IMR-90 (cell line): ENCODE results near the gene GIT1. TPM values are rescaled to one million over a fixed set of nuclear protein-coding genes. Genes with fewer than 3 reads are reported as not detected.

Source experiments
- ATAC-seq: fragments of 200-7000 bp; cut with Tn5 transposase; 2 replicates; pipeline ENCODE4 v1.9.1; 2020; ENCODE audit warnings: low read depth, mild to moderate bottlenecking, moderate library complexity
- BruUV-seq: library from RNA; stranded (reverse); fragments of 400-500 nt; replicated peaks from 2 replicates; lab custom pipeline; 2021; lab: Mats Ljungman, UMichigan
- CTCF ChIA-PET: fragments of 300-600 bp; formaldehyde crosslinking; extraction: SDS; loops from one replicate; lab custom pipeline; 2021; ENCODE audit warnings: antibody characterized with exemption; lab: Yijun Ruan, JAX
- POLR2A ChIA-PET: fragments of 300-600 bp; sonication (Branson Sonifier 250); formaldehyde crosslinking; loops from one replicate; lab custom pipeline; 2022; ENCODE audit warnings: antibody characterized with exemption; ENCODE audit not compliant: unreplicated experiment; lab: Charles Lee
- DNase-seq: peaks from one replicate; pipeline ENCODE4 v3.0.0; 2013
- H2AFZ ChIP-seq: replicated peaks from 2 replicates; pipeline ENCODE3; 2013; ENCODE audit warnings: low read length, mild to moderate bottlenecking; ENCODE audit not compliant: poor library complexity
- H2AK5ac ChIP-seq: 2 replicates; pipeline ENCODE4 v1.6.1; 2013; ENCODE audit warnings: low read depth, low read length, inconsistent platforms
- H2AK9ac ChIP-seq: replicated peaks from 2 replicates; pipeline ENCODE3; 2013; ENCODE audit warnings: mild to moderate bottlenecking, low read depth, low read length, moderate library complexity; ENCODE audit not compliant: poor library complexity
- H2BK120ac ChIP-seq: 2 replicates; pipeline ENCODE4 v1.6.1; 2013; ENCODE audit warnings: low read depth, low read length, inconsistent platforms
- H2BK15ac ChIP-seq: 3 replicates; pipeline ENCODE4 v1.6.1; 2013; ENCODE audit warnings: low read depth, low read length, inconsistent platforms
- H2BK20ac ChIP-seq: 2 replicates; pipeline ENCODE4 v1.6.1; 2013; ENCODE audit warnings: low read depth, mild to moderate bottlenecking, inconsistent platforms, low read length, moderate library complexity
- H2BK5ac ChIP-seq: 2 replicates; pipeline ENCODE4 v1.6.1; 2013; ENCODE audit warnings: mild to moderate bottlenecking, low read depth, low read length, inconsistent platforms; ENCODE audit not compliant: poor library complexity, severe bottlenecking
- H3K14ac ChIP-seq: replicated peaks from 2 replicates; pipeline ENCODE4 v1.6.1; 2013; ENCODE audit warnings: low read depth, low read length, inconsistent platforms
- H3K18ac ChIP-seq: 2 replicates; pipeline ENCODE4 v1.6.1; 2013; ENCODE audit warnings: low read depth, low read length, control low read depth
- H3K23ac ChIP-seq: 2 replicates; pipeline ENCODE4 v1.6.1; 2013; ENCODE audit warnings: low read depth, low read length, inconsistent platforms
- H3K27ac ChIP-seq: 2 replicates; pipeline ENCODE4 v1.5.1; 2013; ENCODE audit warnings: mild to moderate bottlenecking, control low read depth, low read length; ENCODE audit not compliant: insufficient read depth
- H3K27me3 ChIP-seq: 2 replicates; pipeline ENCODE4 v1.6.1; 2013; ENCODE audit warnings: low read length; ENCODE audit not compliant: control insufficient read depth, insufficient read depth
- H3K36me3 ChIP-seq: 2 replicates; pipeline ENCODE4 v1.6.1; 2013; ENCODE audit warnings: low read length, mixed read lengths; ENCODE audit not compliant: control insufficient read depth, insufficient read depth
- H3K4ac ChIP-seq: 2 replicates; pipeline ENCODE4 v1.6.1; 2013; ENCODE audit warnings: low read depth, low read length, inconsistent platforms
- H3K4me1 ChIP-seq: 2 replicates; pipeline ENCODE4 v1.6.1; 2013; ENCODE audit warnings: low read length, mixed read lengths; ENCODE audit not compliant: control insufficient read depth, insufficient read depth
- H3K4me2 ChIP-seq: 2 replicates; pipeline ENCODE4 v1.6.1; 2013; ENCODE audit warnings: low read depth, mild to moderate bottlenecking, control low read depth, low read length, moderate library complexity
- H3K4me3 ChIP-seq: 2 replicates; pipeline ENCODE4 v1.5.1; 2013; ENCODE audit warnings: low read depth, mild to moderate bottlenecking, control low read depth, low read length, moderate library complexity; ENCODE audit not compliant: insufficient read depth
- H3K56ac ChIP-seq: 2 replicates; pipeline ENCODE4 v1.6.1; 2013; ENCODE audit warnings: low read length, inconsistent platforms; ENCODE audit not compliant: insufficient read depth; ENCODE audit errors: extremely low read depth
- H3K79me1 ChIP-seq, 2 experiments: 2 replicates each; pipeline ENCODE4 v1.6.1; 2013; ENCODE audit warnings: low read length in 2 of 2, inconsistent platforms in 1 of 2, low read depth in 1 of 2
- H3K9ac ChIP-seq: 2 replicates; pipeline ENCODE4 v1.6.1; 2013; ENCODE audit warnings: low read depth, low read length, control low read depth
- H3K9me1 ChIP-seq: 2 replicates; pipeline ENCODE4 v1.6.1; 2013; ENCODE audit warnings: low read length, inconsistent platforms; ENCODE audit not compliant: insufficient read depth
- H3K9me3 ChIP-seq: 2 replicates; pipeline ENCODE4 v1.6.1; 2013; ENCODE audit warnings: low read length; ENCODE audit not compliant: control insufficient read depth, insufficient read depth
- H4K20me1 ChIP-seq: 2 replicates; pipeline ENCODE4 v1.6.1; 2013; ENCODE audit warnings: low read length, inconsistent platforms; ENCODE audit not compliant: insufficient read depth
- H4K5ac ChIP-seq: 2 replicates; pipeline ENCODE4 v1.6.1; 2013; ENCODE audit warnings: mild to moderate bottlenecking, low read depth, low read length, control low read depth
- H4K8ac ChIP-seq, 2 experiments: 2 replicates each; pipeline ENCODE4 v1.6.1; 2013; ENCODE audit warnings: low read depth in 2 of 2, low read length in 2 of 2, control low read depth in 1 of 2, inconsistent platforms in 1 of 2
- H4K91ac ChIP-seq: 2 replicates; pipeline ENCODE4 v1.6.1; 2013; ENCODE audit warnings: low read depth, low read length, inconsistent platforms; ENCODE audit not compliant: insufficient read depth
- MAZ ChIP-seq: IDR thresholded peaks from 2 replicates; pipeline ENCODE4 v1.6.1; 2012; ENCODE audit warnings: low read depth, mild to moderate bottlenecking, low read length, improper control_type of control experiment, moderate library complexity, borderline replicate concordance
- SMC3 ChIP-seq: fragments of 150-350 bp; IDR thresholded peaks from 2 replicates; pipeline ENCODE4 v1.6.1; 2016; ENCODE audit warnings: low read depth, mild to moderate bottlenecking, antibody characterized with exemption, low read length, moderate library complexity
- WGBS, 2 experiments: methylation state at CpG; one replicate each; pipeline versions ENCODE4 v1.1.5 to v1.1.7; 2013; ENCODE audit warnings: missing lambda C conversion rate in 2 of 2; ENCODE audit not compliant: insufficient read length in 1 of 2; ENCODE audit errors: extremely low coverage in 2 of 2; 5-methylcytosine and 5-hydroxymethylcytosine counted together
- dilution Hi-C: fragments of 300-500 bp; cut with HindIII; formaldehyde crosslinking; loops from one replicate; pipeline ENCODE4 v1.14.3; 2018; ENCODE audit warnings: low sequenced_read_pairs; ENCODE audit not compliant: unreplicated experiment
- in situ Hi-C: fragments of 300-500 bp; cut with MboI; formaldehyde crosslinking; loops from 3 replicates; pipeline ENCODE4 v1.14.3; 2019; ENCODE audit warnings: low sequenced_read_pairs, inconsistent platforms, mixed read lengths
- intact Hi-C: fragments of 100-400 bp; cut with micrococcal nuclease; formaldehyde crosslinking; loops from 2 replicates; pipeline ENCODE4 v1.10.0; 2022
- polyA plus RNA-seq, 3 experiments: library from polyadenylated mRNA; depleted of rRNA; stranded (reverse); fragments of >200 nt; gene quantifications; 2 replicates each; pipeline ENCODE4 v1.2.3, GENCODE V29; 2012; ENCODE audit warnings: low replicate concordance in 1 of 3
- total RNA-seq: library from RNA; depleted of rRNA; stranded (reverse); fragments of >200 nt; gene quantifications from 2 replicates; pipeline ENCODE4 v1.2.3, GENCODE V29; 2012

GIT1 gene
- total and polyA plus RNA-seq, 2 of the 4 experiments (the other 2 are of a cell fraction), result 14.2 to 34.2 TPM

GRCh38 chr17:29567304-29567553 is 22.2 kb downstream of the GIT1 start:
- H2AK9ac ChIP-seq, result peak overlapping the region; percentile 68
- DNase-seq (no peak), ATAC-seq (peak; percentile 8)
- H4K5ac ChIP-seq, result no peak overlapping the region
- peak overlapping the region; percentile 25; the same call in 1 of the 2 replicates for H3K4ac ChIP-seq
- H3K9me3 ChIP-seq, result no peaks in the 10 kb centered on the region
- H3K9ac ChIP-seq, result peak overlapping the region; percentile 34; the same call in 1 of the 2 replicates
- peaks cover 5 to 37% of the 10 kb centered on the region in 2 experiments for H3K79me1 ChIP-seq
- peaks cover 4% of the 10 kb centered on the region for H3K4me1 ChIP-seq
- BruUV-seq, result no TSS peak
- H3K4me2 ChIP-seq, result peak overlapping the region; percentile 92
- 0% methylated on average over 1 of the region's 27 CpGs; no CpG with 5 or more reads in 1 of the 2 experiments for WGBS, 2 experiments
- no peak overlapping the region for H2BK20ac ChIP-seq
- no peak overlapping the region for H3K14ac ChIP-seq
- H3K23ac ChIP-seq, result no peak overlapping the region
- intact Hi-C loops (loop anchor here (10.0 kb wide), 1 partner anchor 422 kb away; no protein-coding TSS in a partner anchor), in situ Hi-C loops (no loop called here), dilution Hi-C loops (no loop called here)
- no peak overlapping the region for H2BK5ac ChIP-seq
- peak overlapping the region; percentile 97 for H3K4me3 ChIP-seq
- H4K91ac ChIP-seq, result no peak overlapping the region
- H3K27ac ChIP-seq, result peak overlapping the region; percentile 78; the same call in 1 of the 2 replicates
- ChIA-PET CTCF (interaction anchor here (1.2 kb wide), 1 partner anchor 197 kb away, joined by 3 read pairs; no protein-coding TSS in a partner anchor), POLR2A (no interaction called here)
- peaks cover 2% of the 10 kb centered on the region; the same call in 1 of the 2 replicates for H3K9me1 ChIP-seq
- no peak overlapping the region for H2BK120ac ChIP-seq
- no peak overlapping the region for H3K18ac ChIP-seq
- H2BK15ac ChIP-seq, result no peak overlapping the region
- no peaks in the 10 kb centered on the region for H3K27me3 ChIP-seq
- TF ChIP-seq SMC3 (no peak), MAZ (no peak)
- no peak overlapping the region for H3K56ac ChIP-seq
- no peak overlapping the region for H2AK5ac ChIP-seq
- peaks cover 13% of the 10 kb centered on the region; the same call in 1 of the 2 replicates for H3K36me3 ChIP-seq
- peak overlapping the region; percentile 96 for H2AFZ ChIP-seq
- no peaks in the 10 kb centered on the region for H4K20me1 ChIP-seq
- peak overlapping the region in 1 of 2 experiments; percentile 2; a peak in 2 of 4 replicates for H4K8ac ChIP-seq
